D341Med (cell line): ENCODE measurements around the gene DPF3.

Experiments used
- DNase-seq: peaks from one replicate; pipeline ENCODE4 v3.0.0; 2012; ENCODE audit warnings: low spot score

The DPF3 gene

DNA sequence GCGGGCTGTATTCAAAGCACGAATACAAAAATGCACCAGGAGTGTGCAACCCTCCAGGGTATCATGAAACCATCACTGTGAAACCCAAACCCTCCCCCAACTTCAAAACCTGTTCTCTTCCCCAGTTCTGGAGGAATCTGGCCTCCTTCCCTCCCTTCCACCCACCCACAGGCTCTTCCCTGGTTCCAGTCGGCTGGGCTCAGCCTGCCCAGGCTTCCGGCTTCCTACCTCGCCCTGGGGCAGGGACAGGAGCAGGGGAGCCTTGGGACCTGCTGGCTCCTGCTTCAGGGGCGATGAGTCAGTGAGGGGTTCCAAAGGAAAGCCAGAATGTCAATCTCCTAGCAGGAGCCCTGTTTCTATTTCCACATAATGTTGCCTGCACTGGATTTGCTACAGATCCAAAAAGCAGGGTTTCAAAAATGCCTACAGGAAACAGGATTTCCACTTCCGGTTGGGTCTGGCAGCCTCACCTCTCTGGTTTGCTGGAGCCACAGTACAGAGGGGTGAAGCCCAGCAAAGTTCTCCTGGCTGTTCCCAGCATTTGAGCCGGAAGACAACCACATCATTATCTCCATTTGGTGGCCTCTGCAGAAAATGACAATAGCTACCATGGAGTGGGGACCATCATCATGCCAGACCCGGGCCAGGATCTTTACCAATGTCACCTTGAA lies 278.3 kb downstream of the DPF3 start:
- no peak for DNase-seq

DNA sequence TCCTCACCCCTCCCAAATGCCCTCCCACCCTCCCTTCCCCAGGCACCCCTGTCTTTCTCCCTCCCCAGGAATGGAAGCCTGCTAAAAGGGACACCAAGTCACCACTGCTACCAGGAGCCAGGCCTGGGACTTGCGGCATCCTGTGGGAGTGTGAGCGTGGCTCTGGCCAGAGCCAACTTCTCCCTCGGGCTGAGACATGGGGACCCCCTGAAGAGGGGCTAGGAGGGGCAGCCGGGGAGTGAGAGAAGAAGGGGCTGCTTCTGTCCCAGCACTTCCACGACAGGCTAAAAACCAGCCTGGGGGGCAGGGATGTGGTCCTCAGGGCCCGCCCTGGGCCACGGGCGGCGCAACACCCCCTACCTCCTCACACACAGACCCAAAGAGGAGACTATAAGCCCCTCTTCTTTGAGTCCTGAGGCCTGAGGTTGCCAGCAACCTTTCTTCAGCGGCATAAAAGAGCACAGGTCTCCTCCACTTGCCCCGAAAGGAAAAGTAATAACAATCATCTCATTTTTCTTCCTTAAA lies 278.9 kb downstream of the DPF3 start:
- DNase-seq, result no peak

DNA sequence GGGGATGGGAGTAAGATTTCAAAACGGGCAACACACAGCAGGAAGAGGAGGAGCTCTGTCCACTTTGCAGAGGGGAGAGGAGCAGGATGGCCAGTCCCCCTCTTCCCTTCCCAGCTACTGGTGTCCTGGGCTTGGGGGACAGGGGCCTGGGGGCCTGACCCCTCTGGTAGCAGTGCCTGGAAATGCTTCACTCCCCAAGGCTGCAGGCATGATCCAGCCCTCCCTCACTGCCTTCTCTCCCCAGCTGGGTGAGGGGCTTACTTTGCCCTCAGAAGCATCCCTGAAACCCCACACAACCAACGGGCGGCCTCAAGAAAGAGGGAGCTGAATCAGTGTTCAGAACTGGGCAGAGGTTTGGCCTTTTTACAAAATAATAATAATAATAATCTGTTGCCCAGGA lies 279.5 kb downstream of the DPF3 start:
- no peak for DNase-seq

- no peak for DNase-seq
Observed at GRCh38 chr14:72613975-72614319, 280.0 kb downstream of the DPF3 start.

GRCh38 chr14:72613231-72613974 lies 280.5 kb downstream of the DPF3 start:
- DNase-seq, result no peak

DNA sequence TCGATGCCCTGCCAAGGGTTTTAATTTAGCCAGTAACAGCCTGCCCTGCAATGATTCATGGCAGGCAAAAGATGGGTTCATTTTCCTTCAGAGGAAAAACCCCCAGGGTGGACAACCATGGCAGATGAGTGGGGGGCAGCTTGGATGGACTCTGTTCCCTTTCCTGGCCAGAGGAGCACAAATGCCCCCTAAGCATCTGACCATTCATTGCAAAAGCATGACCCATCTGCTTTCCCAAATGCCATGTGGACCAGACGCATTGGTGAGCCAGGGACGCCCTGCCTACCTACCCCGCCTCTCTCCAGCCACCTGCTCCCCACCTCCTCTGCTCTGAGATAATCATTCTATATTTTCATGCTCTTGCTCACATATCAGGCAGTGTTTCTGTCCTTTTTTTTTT lies 281.9 kb downstream of the DPF3 start:
- DNase-seq, result no peak

DNA sequence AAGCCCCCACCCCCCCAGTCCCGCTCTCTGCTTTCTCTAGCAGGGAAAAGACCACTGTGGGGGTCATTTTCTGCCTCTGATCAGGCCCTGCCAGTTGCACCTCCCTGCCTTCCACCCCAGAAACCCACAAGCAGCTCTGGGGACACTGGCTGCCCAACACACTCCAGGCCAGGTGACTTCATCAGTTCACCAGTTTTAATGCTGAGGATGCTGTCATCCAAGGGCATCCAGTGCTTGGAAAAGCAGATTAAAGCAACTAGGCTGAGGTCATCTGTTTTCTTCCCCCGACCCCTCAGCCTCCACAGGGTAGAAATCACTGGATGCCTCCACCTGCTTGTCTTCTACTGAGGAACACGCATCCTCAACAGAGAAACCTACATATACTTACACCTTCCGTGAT lies 282.4 kb downstream of the DPF3 start:
- DNase-seq, result no peak

- no peak for DNase-seq
Observed at GRCh38 chr14:72610831-72611200, 283.1 kb downstream of the DPF3 start.

DNA sequence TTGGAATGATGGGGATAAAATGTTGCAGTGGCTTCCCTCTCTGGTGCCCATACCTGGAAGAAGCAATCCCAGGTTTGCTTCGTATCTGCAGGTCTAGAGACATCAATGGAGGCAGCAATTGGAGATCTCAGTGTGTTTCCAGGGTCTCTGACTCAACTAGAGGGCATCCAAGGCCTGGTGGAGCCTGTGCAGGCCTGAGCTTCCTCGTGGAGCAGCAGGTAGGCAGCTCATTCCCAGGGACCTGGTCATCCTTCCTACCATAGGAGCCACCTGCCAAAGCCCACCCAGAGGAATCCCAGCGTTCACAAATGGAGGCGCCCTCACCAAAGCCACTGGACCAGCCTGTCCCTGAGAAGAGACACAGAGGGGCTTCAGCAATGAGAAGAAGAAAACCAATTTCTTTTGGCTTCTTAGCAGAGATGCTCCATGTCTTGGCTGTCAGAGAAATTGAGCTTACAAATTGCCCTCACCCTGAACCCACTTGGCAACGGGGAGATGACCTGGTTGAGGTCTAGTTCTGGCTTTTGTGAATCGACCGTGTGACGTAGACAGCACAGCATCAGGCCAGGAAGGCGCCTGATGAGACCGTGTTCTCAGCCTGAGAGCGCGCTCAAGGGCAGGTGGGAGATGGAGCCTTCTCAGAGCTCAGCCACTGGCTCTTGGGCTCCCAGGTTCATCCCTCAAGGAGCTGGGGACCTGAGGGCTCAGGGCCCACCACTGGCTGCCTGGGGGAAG lies 283.6 kb downstream of the DPF3 start:
- no peak for DNase-seq

GRCh38 chr14:72609205-72609916 lies 284.5 kb downstream of the DPF3 start:
- DNase-seq, result no peak

- DNase-seq, result no peak
Observed at GRCh38 chr14:72608391-72609204, 285.3 kb downstream of the DPF3 start.

DNA sequence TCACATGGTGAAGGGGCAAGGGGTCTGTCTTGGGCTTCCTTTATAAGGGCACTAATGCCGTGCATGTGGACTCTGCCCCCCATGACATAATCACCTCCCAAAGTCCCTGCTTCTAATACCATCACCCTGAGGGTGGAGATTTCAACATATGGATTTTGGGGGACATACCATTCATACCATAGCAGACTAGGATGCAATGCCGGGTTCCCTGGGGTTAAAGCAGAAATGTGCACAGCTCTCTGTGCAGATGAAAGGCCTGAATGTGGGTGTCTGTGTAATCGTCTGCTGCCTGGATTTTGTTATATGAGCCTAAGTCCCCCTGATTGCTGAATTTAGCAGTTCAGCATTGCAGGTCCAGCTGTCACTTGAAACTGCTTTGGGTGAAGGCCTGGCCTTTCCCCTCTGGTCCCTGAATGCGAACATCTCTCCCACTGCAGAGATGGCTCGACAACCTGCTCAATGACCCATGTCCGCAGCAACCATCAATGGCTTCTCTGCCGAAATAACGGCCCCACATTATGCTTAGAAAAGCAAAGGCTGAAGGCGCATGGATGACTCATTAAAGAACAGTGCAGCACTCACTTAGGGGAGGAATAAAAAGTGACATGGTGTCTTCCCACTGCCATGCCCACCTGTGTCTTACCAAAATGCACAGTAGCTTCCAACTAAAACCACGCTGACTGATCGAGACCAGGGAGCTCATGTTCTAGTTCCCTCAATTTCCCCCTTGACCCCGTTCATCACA lies 286.3 kb downstream of the DPF3 start:
- peak; percentile 57 for DNase-seq

GRCh38 chr14:72606879-72607278 lies 287.0 kb downstream of the DPF3 start:
- no peak for DNase-seq

DNA sequence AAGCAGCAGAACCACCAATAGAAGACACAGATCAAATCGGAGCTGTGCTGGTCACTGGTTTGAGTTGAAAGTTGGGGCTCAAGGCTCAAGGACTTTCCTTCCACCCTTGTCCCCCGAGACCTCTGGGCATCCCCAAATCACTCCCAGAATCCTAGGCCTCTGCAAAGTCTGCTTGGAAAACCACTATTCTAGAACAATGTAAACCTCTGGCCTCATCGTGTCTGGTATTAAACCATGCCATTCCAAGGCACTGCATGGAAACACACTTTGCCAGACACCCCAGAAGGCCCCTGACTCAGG lies 288.0 kb downstream of the DPF3 start:
- DNase-seq, result no peak

DNA sequence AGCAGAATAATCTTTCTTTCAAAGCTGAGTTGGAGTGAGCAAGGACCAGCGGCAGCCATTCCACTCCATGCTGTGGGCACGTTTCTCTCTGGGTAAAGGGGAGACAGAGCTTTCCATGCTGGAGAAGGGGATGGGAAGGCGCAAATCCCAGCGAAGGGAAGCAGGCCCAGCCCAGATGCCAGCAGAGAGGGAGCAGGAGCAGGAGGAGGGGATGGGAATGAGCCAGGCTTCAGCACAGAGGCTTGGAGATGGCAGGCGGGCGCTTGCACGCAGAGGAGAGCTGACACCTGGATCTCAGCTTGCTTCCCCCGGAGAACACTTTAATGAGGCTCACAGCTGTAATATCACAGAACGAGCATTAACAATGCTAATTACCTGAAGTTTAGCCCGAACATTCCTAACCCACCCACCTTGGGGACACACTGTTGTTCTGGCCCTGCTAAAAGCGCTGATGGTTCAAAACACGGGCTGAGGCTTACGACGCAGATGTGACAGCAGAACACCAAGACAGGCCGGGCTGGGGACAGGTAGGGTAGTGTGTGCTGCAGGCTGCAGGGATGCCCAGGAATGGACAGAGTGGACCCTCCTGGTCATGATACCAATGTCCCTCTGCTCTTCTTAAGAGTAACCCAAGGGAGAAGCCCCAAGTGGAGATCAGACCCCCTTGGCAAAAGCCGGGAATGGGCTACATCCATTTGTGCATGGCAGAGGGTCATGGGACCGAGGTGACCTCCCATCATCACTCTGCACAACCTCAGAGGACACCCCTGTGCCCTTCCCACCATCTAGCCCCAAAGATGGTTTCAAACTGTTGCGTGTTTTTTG lies 288.6 kb downstream of the DPF3 start:
- no peak for DNase-seq

GRCh38 chr14:72604133-72604532 lies 289.8 kb downstream of the DPF3 start:
- no peak for DNase-seq

DNA sequence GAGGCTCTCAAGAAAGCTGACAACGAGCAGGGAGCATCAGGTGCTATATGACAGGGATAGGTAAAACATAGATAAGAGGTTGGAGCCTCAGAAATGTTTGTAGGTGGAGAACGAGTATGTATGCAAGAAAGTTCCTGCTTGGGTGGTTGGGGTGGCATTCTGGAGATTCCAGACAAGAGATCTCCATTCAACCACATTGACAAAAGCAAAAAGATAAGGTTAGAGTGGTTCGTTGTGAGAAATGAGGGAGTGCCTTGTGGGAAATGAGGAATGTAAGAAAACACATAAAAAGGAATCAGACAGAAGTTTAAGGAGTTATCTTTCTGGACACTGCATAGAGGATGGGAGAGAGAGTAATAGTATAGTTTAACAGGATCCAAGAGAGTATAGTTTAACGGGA lies 290.3 kb downstream of the DPF3 start:
- no peak for DNase-seq

DNA sequence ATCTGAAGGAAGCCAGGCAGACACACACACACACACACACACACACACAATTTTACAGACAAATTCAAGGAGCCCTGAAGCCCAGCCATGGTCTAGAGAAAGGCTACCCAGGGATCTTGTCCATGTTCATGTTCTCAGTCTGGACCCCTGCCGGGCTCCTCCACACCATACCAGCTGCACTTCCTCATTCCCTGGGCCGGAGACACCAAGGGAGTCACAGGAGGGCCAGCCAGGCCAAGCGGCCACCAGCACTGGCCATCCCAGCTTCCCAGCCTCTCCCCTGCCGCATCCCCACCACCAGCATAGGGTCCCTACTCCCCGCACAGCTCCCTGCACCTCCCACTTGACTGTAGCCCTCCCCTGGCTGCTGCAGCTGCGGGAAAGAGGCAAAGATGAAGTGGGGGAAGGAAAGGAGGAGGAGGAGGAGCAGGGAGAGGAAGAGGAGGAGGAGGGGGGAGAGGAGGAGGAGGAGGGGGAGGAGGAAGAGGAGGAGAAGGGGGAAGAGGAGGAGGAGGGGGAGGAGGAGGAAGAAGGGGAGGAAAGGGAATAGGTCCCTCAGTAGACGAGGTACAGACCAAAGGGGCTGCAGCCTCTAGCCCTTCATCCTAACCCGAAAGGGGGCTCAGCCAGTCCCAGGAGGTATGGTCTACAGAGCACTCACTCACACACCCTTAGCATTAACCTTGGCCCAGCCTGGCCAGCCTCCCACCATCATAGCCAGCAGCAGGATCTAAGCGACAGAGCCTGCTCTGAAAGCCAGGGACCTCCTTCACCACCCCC lies 293.2 kb downstream of the DPF3 start:
- no peak for DNase-seq
